Caki2 (cell line): ENCODE data around the gene NHLRC2. TPM values are rescaled to one million over a fixed set of nuclear protein-coding genes. Genes with fewer than 3 reads are reported as not detected.
A peak's percentile ranks its signal among the peaks of the same experiment; 100 is the strongest.

Source experiments
- DNase-seq: peaks from one replicate; pipeline ENCODE4 v3.0.0-alpha.2; 2015; ENCODE audit warnings: low read depth
- in situ Hi-C: cut with HindIII; loops from 2 replicates; pipeline ENCODE4 v1.10.0; 2016; ENCODE audit warnings: low sequenced_read_pairs, low pct_unique_long_range_greater_than_20kb, mixed read lengths
- total RNA-seq: library from RNA; depleted of rRNA; stranded (reverse); fragments of >200 nt; shearing (Covaris generic); gene quantifications from 2 replicates; pipeline ENCODE4 v1.2.3, GENCODE V29; 2014; ENCODE audit warnings: low replicate concordance; rRNA removed

Gene NHLRC2
- total RNA-seq, 1 experiment from 2014 or later: 21.8 TPM

DNA sequence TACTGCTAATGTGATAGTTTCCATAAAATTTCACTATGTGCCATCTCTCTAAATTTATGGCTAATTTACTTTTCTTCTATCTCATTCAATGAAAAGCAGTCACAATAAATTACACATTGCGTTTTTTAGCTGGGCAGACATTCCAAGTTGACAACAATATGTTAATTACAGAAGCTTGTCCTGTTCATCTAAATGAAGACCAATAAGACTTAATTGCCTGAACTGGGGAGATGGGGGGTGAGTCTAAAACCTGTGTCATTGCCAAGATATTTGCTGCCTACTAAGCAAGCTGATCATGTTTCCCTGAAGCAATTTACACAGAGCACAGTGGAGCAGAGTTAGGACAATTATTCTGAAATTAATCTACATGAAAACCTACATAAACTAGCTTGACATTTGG is 99.9 kb downstream of the NHLRC2 start:
- no peak for DNase-seq
- in situ Hi-C loops: no loop called here

DNA sequence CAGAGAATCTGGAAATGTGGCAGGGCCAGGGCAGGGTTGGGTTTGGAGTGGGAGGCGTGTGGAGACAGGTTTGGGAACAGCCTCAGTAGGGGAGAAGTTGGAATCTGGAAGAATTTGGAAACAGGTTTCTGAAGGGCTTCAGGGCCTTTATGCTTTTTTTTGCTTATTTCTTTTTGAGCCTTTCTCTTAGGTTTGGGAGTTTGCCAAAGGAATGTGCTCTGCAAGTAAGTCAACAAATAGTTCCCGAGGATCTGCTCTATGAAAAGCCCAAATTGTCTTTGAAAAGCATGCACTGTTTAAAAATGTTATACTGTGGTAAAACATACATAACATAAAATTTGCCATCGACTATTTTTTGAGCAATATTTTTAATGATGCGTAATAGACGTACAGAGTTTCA is 102.6 kb downstream of the NHLRC2 start:
- no peak for DNase-seq
- in situ Hi-C loops: no loop called here

GRCh38 chr10:113958631-113959382 is 104.3 kb downstream of the NHLRC2 start:
- in situ Hi-C loops: no loop called here
- DNase-seq: peak; percentile 86

- in situ Hi-C loops: no loop called here
- DNase-seq: peak; percentile 13
Observed at GRCh38 chr10:113959383-113959760, 104.9 kb downstream of the NHLRC2 start.

GRCh38 chr10:113960617-113961181 is 106.2 kb downstream of the NHLRC2 start:
- in situ Hi-C loops: no loop called here
- peak; percentile 39 for DNase-seq

GRCh38 chr10:113961182-113962031 is 106.9 kb downstream of the NHLRC2 start:
- DNase-seq: no peak
- in situ Hi-C loops: no loop called here

DNA sequence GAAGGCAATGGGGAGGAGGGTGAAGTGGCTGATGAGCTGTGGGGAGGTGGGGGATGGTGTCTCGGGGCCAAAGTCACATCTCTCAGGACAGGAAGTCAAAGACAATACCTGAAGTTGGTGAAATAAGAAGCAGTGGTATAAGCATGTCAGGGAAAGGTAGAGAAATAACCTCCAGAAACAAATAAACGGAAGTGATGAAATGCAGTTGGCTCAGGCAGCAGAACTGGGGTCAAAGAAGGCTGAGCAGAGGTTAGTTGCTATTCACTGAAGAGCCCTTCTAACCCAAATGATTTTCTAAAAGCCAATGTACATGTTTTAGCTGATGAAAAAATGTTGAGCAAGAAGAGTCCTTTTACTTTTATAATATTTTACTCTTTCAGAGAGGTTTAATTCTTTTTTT is 110.6 kb downstream of the NHLRC2 start:
- DNase-seq: no peak
- in situ Hi-C loops: no loop called here

- DNase-seq: no peak
- in situ Hi-C loops: no loop called here
Observed at GRCh38 chr10:113965683-113966082, 111.2 kb downstream of the NHLRC2 start.

Other genes with a start within 250 kb of the NHLRC2 start
- gene NRAP, start 190.6 kb upstream of the NHLRC2 start, total RNA-seq: not detected in 2 replicates
- gene CASP7, start 174.7 kb upstream of the NHLRC2 start, total RNA-seq: 26.1 and 39.6 TPM in 2 replicates
- gene PLEKHS1, start 103.0 kb upstream of the NHLRC2 start, total RNA-seq: not detected in 2 replicates
- 7.6 and 8.3 TPM in 2 replicates for gene DCLRE1A, start 579 bp upstream of the NHLRC2 start, total RNA-seq
- 0.30 TPM in 1 of 2 replicates, not detected in the other for gene ADRB1, start 189.2 kb downstream of the NHLRC2 start, total RNA-seq